Breast epithelium (tissue), 3 donors: ENCODE data around the gene ITGA3.
A peak's percentile ranks its signal among the peaks of the same experiment; 100 is the strongest.

Experiments
- POLR2A ChIP-seq: fragments of 450-650 bp; IDR thresholded peaks from one replicate; pipeline ENCODE4 v1.6.1; 2016; ENCODE audit warnings: antibody characterized with exemption, mild to moderate bottlenecking, moderate library complexity
- POLR2AphosphoS5 ChIP-seq, 3 donors: sonication (generic); formaldehyde crosslinking; IDR thresholded peaks; one replicate each; pipeline ENCODE4 v1.6.1; 2017; ENCODE audit warnings: antibody characterized with exemption in 3 of 3
- TF ChIP-seq, protein P1 (sequence below), 3 donors: fragments of 450-650 bp; IDR thresholded peaks; one replicate each; pipeline ENCODE4 v1.5.1; 2016 to 2017; ENCODE audit warnings: antibody characterized with exemption in 3 of 3, mild to moderate bottlenecking in 3 of 3, moderate library complexity in 3 of 3

DNA sequence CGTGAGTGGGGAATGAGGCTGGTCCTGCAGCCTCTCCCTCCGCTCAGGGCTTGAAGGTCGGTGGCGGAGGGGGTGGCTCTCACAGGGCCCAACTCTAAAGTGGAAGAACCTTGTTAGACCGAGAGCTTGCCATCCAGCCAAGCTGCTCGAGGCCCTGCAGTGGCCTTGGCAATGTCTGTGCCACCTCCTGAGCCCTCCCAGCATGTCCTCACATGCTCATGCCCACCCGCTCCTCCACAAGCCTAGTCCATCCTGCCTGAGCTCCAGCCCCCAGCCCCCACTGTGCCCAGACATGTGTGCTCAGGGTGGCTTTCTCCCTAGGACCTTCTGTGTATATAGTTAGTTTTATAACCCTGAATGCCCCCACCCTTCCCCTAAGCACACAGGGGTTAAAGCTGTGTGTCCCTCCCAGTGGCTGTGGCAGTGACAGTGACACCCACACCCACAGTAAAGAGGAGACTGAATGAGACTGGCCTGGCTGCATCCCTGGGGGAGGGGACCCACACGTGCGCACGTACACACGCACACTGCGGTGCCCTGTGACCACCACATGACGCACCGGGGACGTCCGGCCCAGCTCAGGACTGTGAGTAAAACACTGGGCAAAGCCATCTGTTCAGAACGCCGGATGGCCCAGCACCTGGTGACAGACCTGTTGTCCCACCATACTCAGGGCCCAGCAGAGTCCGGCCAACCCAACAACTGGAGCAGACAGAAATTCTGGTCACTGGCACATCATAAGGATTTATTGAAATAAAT, 54.9 kb downstream of the ITGA3 start:
- TF ChIP-seq, protein P1, sequence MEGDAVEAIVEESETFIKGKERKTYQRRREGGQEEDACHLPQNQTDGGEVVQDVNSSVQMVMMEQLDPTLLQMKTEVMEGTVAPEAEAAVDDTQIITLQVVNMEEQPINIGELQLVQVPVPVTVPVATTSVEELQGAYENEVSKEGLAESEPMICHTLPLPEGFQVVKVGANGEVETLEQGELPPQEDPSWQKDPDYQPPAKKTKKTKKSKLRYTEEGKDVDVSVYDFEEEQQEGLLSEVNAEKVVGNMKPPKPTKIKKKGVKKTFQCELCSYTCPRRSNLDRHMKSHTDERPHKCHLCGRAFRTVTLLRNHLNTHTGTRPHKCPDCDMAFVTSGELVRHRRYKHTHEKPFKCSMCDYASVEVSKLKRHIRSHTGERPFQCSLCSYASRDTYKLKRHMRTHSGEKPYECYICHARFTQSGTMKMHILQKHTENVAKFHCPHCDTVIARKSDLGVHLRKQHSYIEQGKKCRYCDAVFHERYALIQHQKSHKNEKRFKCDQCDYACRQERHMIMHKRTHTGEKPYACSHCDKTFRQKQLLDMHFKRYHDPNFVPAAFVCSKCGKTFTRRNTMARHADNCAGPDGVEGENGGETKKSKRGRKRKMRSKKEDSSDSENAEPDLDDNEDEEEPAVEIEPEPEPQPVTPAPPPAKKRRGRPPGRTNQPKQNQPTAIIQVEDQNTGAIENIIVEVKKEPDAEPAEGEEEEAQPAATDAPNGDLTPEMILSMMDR (IDR thresholded peaks at IDR 0.05): no peak
- TF ChIP-seq POLR2AphosphoS5 (IDR thresholded peaks at IDR 0.05): peak in 1 of 3 donors; percentile 23
- no peak for TF ChIP-seq POLR2A
